DMS53 treated with DMSO at 0.1 percent for 48 hours (cell line): Measurements from ENCODE around the gene B4GALNT4.
"Not testable (repeated sequence)": the region's sequence is repeated elsewhere in the genome, so short reads cannot be mapped to it uniquely, and the experiment has no call there.

Experiments used
- DNase-seq: peaks from one replicate; lab custom pipeline; 2025; ENCODE audit not compliant: unreplicated experiment; lab: John Stamatoyannopoulos, UW

B4GALNT4 gene

DNA sequence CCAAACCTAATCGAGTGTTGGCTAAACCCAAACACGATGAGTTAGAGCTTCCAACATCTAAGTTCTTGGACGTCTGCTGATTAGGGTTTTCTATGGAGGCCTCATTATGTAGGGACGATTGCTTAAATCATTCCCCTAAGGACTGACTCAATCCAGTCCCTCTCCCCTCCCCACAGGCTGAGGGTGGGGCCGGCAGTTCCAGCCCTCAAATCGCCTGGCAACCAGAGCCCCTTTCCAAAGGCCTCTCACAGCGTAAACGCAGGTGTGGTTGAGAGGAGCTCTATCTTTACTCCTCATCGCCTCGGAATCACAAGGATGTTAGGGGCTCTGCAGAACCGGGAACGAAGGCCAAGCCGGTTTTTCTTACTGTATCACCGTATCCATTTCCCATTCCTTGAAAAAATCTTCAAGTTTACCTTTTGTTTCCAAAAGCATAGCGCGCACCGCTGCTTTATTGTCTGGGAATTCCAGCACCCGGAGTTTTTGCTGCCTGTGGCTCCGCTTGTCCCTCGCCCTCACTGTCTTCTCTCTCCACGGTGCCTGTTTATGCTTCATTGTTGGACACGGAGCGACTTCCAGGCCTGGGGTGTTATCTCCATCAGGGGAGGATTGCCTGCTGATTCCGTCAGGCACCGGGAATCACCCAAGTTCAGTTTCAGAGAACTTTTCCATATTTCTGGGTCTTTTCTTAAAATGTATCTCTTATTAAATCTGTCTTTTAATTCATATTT is 34.9 kb upstream of the B4GALNT4 start:
- DNase-seq: no peak

DNA sequence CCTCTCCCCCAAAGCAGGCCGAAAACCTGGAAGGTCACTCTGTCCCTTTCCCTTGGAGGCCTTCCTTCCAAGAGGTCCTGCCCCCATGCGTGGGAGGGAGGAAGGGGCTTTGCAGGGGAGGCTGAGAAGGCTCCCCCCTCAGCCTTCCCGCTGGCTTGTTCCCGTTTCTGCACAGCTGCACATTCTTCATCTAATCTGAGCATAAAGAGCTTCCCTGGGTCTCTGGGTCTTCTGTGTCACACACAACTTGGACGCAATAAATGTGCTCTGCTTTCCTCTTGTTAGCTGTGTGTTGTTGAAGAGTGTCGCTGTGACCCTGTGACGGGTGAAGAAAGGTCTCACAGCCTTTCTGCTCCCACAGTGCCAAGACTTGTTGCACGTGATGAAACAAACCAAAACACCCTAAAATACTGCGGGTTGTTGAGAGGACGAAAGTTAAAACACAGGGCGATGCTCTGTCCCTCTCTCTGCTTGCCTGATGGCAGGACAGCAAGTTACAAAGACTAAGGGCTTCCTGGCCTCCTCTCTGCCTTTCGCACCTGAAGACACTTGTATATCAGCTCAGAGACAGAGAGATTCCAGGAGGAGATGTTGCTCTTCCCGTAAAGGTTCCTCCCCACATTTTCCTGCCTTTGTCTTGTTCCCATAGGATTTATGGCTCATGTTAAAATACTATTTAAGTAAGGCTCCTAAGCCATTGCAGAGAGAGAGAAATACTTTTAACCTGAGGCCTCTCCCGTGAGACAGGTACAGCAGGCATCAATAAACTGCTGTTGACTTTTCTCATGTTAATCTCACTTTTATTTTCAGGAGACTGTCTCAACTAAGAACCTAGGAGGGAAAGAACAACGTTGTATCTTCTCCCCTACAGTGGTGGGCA is 33.3 kb upstream of the B4GALNT4 start:
- DNase-seq: no peak

DNA sequence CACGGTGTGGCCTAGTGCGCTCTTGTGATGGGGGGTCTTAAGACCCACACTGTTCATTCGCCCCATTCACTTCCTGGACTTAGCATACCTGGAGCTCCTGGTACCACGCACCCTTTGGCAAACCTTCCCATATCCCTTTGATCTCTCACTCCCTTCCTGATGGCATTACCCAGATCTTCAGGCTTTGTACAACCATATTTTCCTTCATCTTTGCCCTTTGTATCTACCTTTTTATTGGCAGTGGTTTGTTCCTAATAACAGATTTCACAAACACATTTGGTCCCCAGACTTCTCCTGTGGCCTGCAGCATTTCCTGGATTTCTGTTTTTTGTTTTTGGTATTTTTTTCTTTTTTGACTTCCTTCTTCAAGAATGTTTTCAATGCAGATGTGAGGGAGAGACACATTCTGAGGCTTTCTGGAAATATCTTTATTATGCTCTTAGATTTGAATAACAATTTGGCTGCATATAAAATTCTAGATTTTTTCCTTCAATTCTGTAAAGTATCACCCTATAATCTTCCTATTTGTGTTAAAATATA is 32.6 kb upstream of the B4GALNT4 start:
- DNase-seq: no peak

DNA sequence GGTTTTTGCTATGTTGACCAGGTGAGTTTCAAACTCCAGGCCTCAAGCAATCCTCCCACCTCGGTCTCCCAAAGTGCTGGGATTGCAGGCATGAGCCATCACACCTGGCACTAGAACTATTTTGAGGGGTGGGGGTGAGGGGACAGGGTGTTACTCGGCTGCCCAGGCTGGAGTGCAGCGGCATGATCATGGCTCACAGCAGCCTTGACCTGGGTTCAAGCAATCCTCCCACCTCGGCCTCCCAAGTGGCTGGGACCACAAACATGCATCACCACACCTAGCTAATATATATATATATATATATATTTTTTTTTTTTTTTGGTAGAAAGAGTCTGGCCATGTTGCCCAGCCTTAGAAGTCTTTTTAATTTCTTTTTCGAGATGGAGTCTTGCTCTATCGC is 31.6 kb upstream of the B4GALNT4 start:
- DNase-seq: no peak

DNA sequence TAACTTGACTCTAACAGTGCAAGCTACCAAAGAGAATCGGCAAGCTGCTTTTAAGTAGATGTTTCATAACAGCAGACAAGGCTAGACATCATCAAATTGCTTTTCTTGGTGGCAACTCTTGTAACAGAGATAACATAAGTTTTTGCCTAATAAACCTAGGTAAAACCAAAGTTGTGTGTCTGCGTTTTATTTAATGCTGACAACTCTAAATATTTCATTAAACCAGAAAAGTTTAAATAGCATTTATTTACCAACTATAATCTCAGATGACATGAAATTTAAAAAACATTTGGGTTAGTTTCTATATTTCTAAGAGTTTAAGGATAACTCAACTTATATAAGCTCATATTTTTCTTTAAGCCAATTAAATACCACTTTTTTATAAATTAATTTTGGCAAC is 29.3 kb upstream of the B4GALNT4 start:
- no peak for DNase-seq

DNA sequence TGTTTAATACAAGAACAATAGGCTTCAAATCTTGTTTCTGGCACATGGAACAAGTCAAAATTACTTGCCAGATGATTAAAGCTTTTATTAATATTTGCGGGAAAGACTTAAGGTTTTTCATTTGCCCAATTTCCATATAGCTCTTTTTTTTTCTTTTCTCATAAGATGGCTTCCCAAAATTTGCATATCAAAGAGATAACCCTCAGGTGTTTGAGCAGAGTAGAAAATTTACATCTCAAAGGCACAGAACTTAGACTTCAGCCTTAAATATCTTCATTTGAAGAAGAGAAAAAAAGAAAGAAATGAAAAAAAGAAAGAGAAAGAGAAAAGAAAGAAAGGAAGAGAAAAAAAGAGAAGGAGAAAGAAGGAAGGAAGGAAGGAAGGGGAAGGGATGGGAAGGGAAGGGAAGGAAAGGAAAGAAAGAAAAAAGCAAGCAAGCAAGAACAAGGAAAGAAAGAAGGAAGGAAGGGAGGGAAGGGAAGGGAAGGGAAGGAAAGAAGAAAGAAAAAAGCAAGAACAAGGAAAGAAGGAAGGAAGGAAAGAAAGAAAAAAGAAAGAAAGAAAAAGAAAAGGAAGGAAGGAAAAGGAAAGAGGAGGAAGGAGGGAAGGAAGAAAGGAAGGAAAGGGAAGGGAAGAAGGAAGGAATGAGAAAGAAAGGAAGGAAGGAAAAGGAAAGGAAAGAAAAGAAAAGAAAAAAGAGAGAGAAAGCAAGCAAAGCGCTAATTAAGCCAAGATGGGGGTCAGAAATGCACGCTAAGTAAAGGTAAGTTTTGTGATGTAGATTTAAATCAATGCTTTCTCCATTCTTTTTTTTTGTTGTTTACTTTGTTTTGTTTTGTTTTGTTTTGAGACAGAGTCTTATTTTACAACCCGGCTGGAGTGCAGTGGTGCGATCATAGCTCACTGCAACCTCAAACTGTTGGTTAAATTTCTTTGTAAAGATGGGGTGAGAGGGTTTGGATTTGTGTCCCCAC is 28.5 kb upstream of the B4GALNT4 start:
- no peak for DNase-seq

DNA sequence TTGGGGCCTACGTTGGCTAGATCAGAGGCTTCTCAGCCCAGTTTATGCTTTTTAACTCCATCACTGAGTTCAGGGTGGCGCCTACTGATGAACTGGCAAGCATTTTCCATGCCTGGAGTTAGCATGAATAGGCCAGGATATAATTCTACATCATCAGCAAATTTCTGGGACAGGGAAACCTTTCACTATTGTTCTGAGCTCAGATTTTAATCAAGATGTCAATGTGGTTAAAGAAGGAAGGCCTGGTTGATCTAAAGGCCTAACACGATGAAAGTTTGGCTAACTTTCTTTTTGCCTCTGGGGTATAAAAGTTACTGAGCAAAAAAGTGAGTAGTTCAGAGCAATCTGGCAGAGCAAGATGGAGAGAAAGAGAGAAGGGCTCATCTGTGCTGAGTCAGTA is 27.0 kb upstream of the B4GALNT4 start:
- DNase-seq: no peak

DNA sequence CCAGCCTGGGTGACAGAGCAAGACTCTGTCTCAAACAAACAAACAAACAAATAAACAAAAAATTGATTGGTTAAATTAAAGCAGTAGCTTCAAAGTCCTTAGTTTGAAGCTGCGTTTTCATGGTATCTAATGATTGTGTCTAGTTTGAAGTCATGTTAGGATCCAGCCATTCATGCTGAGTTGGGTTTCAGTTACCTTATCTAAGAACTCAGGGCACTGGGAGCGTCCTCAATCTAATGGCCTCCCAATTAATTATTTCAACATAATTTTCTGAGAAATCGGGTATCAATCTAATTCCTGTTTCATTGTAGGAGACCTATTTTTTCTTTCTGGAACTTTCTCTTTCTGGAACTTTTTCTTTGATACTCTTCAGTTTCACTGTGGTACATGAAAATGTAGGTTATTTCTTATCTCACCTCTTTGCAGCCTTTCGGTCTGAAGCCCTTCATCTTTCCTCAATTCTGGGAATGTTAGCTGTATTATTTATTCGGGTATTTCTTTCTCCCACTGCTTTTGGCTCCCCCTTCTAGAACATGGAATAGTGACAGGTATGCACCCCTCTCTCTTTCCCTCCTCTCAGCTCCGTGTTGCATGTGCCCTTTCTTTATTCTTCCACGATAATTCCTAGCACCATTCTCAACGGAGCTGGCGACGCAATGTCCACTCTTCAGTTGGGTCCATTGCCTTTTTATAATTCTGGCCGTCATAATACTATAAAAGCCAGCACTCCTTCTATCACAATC is 24.3 kb upstream of the B4GALNT4 start:
- DNase-seq: no peak

DNA sequence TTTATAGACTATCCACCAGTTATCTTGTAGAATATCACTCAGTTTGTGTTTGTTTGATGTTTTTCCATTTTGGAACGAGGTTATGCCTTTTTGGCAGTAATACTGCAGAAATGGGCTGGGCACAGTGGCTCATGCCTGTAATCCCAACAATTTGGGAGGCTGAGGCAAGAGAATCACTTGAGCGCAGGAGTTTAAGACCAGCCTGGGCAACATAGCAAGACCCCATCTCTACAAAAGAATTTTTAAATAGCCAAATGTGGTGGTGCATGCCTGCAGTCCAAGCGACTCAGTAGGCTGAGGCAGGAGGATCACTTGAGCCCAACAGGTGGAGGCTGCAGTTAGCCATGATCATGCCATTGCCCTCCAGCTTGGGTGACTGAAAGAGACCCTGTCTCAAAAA is 22.8 kb upstream of the B4GALNT4 start:
- DNase-seq: no peak

DNA sequence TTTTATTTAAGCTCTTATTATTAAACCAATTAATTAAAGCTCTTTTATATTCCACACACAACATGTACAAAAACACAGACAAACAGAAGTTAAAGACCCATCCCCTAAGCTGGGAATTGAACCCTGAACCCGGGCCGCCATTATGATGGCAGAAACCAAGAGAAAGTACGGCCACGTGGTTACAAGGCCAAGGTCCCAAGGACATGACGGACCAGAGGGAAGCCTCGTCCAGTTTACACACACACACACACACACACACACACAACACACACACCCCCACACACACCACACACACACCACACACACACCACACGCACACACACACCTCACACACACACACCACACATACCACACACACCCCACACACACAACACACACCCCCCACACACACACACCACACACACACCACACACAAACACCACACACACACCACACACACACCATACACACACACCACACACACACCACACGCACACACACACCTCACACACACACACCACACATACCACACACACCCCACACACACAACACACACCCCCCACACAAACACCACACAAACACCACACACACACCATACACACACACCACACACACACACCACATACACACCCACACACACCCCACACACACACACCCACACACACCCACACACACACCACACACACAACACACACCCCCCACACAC is 19.9 kb upstream of the B4GALNT4 start:
- not testable (repeated sequence) for DNase-seq

DNA sequence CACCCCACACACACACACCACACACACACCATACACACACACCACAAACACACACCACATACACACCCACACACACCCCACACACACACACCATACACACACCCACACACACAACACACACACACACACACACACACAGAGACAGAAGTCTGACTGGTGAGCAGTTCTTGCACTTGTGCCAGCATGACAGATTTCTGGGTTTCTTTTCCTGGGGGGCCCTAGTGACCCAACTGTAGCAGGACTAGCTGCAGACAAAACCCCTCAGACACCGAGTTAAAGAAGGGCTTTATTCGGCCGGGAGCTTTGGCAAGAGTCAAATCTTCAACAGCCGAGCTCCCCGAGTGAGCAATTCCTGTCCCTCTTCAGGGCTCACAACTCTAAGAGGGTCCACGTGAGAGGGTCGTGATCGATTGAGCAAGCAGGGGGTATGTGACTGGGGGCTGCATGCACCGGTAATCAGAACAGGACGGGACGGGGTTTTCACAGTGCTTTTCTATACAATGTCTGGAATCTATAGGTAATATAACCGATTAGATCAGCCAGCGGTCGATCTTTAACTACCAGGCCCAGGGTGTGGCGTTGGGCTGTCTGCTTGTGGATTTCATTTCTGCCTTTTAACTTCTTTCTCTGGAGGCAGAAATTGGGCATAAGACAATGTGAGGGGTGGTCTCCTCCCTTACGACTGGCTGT is 19.1 kb upstream of the B4GALNT4 start:
- not testable (repeated sequence) for DNase-seq

DNA sequence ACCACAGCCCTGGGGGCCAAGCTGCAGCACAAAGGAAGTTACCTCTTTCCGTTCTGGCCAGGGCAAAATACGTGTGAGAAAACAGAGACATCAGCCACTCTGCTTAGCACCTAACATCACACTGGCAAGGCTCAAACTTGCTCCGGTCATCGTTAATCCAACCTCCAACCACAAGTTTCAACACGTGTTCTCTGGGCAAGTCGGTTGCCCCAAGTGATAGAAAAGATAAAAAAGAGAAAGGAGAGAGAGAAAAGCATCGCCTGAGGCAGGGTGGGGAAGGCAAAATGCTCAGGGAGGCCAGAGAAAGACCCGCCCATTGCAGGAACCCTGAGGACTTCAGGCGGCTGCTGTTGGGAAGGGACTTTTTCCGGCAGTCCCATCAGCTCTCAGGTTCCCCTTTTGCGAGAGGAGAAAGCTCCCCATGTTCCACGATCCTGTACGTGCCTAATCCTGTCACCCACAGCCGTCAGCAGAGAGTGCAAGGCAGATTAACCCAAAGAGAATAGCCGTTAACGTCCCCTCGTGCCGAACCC is 18.5 kb upstream of the B4GALNT4 start:
- no peak for DNase-seq

DNA sequence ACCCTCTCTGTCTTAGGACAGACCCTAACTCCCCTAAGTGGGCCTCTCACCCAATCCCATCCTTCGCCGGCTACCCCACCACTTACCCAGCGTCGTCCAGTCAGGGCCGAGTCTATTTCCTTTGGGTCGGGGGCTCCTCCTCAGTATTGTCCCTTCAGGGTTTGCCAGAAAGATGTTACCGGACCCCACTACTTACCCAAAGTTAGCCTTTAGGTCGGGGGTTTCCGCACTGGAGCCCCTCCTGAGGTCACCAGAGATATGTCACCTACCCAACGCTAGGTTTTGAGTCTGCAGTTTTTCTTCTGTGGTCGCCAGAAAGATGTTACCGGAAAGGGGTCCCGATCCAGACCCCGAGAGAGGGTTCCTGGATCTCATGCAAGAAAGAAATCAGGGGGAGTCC is 17.9 kb upstream of the B4GALNT4 start:
- no peak for DNase-seq

DNA sequence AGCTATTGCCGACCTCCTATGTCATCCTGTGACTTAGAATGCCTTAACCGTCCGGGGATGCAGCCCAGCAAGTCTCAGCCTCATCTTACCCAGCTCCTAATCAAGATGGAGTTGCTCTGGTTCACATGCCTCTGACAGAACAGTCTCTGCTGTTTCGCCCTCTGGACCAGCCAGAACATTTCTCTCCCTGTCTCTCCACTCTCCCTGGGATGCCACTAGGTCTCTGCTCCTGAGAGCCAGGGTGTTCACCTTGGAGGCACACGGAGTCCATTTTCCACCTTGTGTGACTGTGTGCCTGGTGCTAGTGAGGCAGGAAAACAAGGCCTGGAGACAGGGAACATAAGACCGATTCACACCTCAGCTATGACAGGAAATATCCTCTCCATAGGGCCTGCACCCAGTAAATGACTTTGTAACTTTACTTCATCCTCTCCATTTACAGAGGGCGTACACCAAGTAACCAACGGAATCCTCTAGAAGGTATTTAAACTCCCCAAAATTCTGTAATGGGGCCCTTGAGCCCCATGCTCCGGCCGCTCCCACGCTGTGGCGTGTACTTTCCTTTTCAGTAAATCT is 16.8 kb upstream of the B4GALNT4 start:
- no peak for DNase-seq

DNA sequence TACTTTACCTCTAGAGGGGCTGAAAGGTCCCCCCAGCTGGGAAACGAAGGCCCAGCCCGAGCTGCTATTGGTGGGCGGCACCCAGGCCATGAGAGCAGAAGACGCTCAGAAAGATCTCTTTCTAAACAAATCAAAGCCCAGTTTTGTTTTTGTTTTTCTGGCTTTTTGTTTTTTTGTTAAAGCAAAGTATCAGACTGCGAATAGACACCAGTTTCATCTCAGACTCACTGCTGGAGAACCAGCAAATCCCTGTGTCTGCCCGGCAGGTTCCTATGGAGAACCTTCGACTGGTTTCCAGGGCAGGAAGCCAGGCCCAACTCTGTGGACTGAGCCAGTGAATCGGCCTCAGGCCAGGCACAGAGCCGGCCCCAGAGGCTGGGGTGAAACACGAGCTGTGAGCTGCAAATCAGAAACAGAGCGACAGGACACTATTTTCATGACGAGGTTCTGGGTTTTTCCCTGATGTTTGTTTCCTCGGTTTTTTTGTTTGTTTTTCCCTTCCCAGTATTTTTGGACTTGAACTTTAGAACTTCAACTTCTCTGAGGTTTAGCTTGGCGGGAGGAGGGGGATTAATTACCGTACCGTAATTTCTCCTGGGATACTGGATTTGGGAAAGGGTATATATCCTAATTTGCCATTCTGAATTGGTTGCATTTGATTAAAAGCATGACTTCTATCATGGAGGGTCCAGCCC is 16.0 kb upstream of the B4GALNT4 start:
- DNase-seq: no peak

DNA sequence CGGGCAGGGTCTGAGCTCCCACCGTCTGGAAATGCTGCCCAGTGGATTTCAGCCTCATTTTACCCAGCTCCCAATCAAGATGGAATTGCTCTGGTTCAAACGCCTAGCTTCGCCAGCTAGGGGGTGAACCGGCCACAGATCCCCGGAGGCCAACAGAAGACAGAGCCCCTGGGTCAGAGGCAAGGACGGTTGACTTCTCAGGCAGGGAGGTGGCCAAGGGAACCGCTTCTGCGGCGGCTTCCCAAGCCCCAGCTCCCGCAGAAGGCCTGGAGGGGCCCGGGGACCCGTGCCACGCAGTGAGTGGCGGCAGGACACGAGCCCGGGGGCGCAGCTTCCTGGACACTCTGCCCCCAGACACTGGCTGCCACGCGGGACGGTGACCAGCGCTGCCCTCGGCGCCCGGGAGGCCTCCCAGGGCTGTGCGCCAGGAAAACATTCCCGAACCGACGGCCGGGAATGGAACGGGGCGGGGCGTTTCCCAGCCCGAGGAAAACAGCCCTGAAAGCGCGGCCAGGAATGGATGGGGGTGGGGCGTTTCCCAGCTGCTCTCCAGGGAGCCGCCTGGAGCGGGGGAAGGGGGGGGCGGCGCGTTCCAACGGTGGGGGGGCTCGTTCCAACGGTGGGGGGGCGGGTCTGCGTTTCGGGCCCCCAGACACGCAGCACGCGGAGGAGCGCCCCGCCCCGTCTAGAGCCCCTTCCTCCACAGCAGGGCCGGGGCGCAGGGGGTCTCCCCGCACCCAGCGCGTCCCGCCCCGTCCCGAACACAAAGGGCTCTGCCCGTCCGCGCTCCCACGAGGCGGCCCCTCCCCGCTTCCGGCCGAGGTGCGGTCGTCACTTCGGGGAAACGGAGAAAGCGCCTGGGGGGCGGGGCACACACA is 13.5 kb upstream of the B4GALNT4 start:
- peak; percentile 59 for DNase-seq

DNA sequence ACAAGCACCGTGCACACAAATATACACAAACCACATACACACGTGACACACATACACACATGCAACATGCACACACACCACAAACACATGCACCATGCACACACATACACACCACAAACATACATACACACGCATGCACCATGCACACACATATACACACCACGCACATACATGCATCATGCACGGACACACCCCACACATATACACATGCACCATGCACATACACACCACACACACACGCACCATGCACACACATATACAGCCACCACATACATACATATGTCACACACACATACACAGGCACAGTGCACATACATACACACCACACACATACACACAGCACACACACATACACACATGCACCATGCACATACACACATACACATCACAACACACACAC is 12.7 kb upstream of the B4GALNT4 start:
- no peak for DNase-seq
